GM12873 (cell line): ENCODE results near the gene UBE2QL1.

ENCODE experiments used
- TF ChIP-seq, protein P1 (sequence below): IDR thresholded peaks from 2 replicates; pipeline ENCODE4 v1.5.1; 2012; ENCODE audit warnings: low read depth, mild to moderate bottlenecking, moderate library complexity, low read length, control low read depth; ENCODE audit not compliant: insufficient read depth; ENCODE audit errors: missing control alignments

Gene UBE2QL1

GRCh38 chr5:6541256-6542013, 92.8 kb downstream of the UBE2QL1 start:
- TF ChIP-seq, protein P1, sequence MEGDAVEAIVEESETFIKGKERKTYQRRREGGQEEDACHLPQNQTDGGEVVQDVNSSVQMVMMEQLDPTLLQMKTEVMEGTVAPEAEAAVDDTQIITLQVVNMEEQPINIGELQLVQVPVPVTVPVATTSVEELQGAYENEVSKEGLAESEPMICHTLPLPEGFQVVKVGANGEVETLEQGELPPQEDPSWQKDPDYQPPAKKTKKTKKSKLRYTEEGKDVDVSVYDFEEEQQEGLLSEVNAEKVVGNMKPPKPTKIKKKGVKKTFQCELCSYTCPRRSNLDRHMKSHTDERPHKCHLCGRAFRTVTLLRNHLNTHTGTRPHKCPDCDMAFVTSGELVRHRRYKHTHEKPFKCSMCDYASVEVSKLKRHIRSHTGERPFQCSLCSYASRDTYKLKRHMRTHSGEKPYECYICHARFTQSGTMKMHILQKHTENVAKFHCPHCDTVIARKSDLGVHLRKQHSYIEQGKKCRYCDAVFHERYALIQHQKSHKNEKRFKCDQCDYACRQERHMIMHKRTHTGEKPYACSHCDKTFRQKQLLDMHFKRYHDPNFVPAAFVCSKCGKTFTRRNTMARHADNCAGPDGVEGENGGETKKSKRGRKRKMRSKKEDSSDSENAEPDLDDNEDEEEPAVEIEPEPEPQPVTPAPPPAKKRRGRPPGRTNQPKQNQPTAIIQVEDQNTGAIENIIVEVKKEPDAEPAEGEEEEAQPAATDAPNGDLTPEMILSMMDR, result no peak

- TF ChIP-seq, protein P1, result no peak
These were observed 94.0 kb downstream of the UBE2QL1 start for GRCh38 chr5:6542421-6543345.

- TF ChIP-seq, protein P1, result no peak
These were observed 94.7 kb downstream of the UBE2QL1 start for GRCh38 chr5:6543346-6543730.

DNA sequence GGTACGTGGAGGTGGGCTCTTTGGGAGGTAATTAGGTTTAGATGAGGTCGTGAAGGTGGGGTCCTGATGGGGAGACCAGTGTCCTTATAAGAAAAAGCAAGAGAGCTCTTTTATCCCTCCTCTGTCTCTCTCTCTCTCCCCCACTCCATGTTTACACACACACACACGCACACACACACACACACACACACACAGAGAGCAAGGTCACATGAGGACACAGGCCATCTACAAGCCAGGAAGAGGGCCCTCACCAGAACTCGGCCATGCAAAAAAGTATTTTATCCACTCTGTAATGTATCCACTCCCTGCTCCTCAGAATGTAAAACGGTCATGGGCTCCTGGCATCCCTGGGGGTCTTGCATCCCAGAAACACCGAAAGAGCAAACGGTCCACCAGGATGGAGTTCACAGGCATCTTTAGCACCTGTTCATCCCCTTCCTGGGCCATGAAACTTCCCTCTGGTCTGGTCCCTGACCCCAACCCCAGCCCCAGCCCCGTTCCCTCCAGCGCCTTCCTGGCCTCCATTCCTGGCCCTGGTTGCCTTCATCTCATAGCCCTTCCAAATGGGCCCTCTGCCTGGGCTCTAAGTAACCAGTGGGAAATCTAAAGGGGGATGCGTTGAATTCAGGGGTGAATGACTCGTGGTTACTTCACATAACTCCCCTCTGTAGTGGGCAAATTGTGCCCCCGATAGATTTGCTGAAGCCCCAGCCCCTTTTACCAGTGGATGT, 95.3 kb downstream of the UBE2QL1 start:
- TF ChIP-seq, protein P1, result no peak
